ENCODE results near the gene SH3PXD2A.
A peak's percentile ranks its signal among the peaks of the same experiment; 100 is the strongest.

Gene SH3PXD2A

DNA sequence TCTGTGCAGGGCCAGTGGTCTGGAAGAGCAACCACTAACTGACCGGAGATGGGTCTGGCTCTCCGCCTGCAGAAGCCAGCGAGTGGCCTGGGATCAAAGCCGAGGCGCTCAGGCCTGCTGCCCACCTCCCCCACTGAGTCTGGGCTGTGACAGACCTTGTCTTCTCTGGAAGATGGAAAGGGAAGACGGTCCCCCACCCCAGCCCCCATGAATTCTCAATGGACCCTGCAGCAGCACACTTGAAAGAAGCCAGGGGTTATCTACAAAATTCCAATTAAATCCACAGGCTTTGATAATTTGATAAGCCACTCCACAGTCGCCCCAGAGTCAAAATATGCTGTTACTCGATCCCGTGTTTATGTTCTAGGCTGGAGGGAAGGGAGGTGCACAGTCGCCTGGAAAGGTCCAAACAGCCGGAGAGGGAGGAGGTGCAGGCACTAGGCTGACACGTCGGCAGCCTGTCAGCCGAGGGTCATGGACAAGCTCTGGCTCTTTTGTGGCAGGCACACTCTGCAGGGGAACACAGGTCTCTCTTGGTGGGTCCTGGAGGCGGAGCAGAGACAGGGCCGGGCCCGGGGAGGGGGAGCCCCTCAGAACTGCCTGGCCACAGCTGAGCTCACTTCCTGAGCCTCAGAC, 134.9 kb downstream of the SH3PXD2A start (continued):
- TF ChIP-seq ZSCAN4 (tag by site-specific recombination; IDR thresholded peaks at IDR 0.05), result no peak
- no peak for TF ChIP-seq GFI1B (tag by site-specific recombination; IDR thresholded peaks at IDR 0.05)
- TF ChIP-seq ZNF366 (tag by site-specific recombination; conservative IDR thresholded peaks at IDR 0.05), result no peak
- TF ChIP-seq SP3 (tag by site-specific recombination; IDR thresholded peaks at IDR 0.05), result no peak
- TF ChIP-seq SP7 (tag by site-specific recombination; IDR thresholded peaks at IDR 0.05), result no peak
- TF ChIP-seq GLIS1 (tag by site-specific recombination; IDR thresholded peaks at IDR 0.05), result peak; percentile 86
- TF ChIP-seq ZNF140 (tag by site-specific recombination; IDR thresholded peaks at IDR 0.05), result no peak
- no peak for TF ChIP-seq ZNF184 (tag by site-specific recombination; IDR thresholded peaks at IDR 0.05)
- TF ChIP-seq KLF1 (tag by site-specific recombination; IDR thresholded peaks at IDR 0.05), result no peak
- TF ChIP-seq ZNF692 (tag by site-specific recombination; IDR thresholded peaks at IDR 0.05), result no peak
- TF ChIP-seq HOXC10 (CRISPR knock-in tag; IDR thresholded peaks at IDR 0.05), result no peak
- TF ChIP-seq ZNF707 (tag by site-specific recombination; IDR thresholded peaks at IDR 0.05), result no peak
- TF ChIP-seq, protein P1, sequence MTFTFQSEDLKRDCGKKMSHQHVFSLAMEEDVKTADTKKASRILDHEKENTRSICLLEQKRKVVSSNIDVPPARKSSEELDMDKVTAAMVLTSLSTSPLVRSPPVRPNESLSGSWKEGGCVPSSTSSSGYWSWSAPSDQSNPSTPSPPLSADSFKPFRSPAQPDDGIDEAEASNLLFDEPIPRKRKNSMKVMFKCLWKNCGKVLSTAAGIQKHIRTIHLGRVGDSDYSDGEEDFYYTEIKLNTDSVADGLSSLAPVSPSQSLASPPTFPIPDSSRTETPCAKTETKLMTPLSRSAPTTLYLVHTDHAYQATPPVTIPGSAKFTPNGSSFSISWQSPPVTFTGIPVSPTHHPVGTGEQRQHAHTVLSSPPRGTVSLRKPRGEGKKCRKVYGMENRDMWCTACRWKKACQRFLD (tag by site-specific recombination; IDR thresholded peaks at IDR 0.05), result no peak
- TF ChIP-seq ZBTB17 (tag by site-specific recombination; IDR thresholded peaks at IDR 0.05), result no peak
- TF ChIP-seq, protein P2, sequence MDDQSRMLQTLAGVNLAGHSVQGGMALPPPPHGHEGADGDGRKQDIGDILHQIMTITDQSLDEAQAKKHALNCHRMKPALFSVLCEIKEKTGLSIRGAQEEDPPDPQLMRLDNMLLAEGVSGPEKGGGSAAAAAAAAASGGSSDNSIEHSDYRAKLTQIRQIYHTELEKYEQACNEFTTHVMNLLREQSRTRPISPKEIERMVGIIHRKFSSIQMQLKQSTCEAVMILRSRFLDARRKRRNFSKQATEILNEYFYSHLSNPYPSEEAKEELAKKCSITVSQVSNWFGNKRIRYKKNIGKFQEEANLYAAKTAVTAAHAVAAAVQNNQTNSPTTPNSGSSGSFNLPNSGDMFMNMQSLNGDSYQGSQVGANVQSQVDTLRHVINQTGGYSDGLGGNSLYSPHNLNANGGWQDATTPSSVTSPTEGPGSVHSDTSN (CRISPR knock-in tag; IDR thresholded peaks at IDR 0.05), result no peak
- no peak for TF ChIP-seq ZNF596 (tag by site-specific recombination; IDR thresholded peaks at IDR 0.05)
- TF ChIP-seq ZSCAN18 (tag by site-specific recombination; IDR thresholded peaks at IDR 0.05), result no peak
- no peak for TF ChIP-seq ZNF157 (tag by site-specific recombination; IDR thresholded peaks at IDR 0.05)
- TF ChIP-seq, protein P3, sequence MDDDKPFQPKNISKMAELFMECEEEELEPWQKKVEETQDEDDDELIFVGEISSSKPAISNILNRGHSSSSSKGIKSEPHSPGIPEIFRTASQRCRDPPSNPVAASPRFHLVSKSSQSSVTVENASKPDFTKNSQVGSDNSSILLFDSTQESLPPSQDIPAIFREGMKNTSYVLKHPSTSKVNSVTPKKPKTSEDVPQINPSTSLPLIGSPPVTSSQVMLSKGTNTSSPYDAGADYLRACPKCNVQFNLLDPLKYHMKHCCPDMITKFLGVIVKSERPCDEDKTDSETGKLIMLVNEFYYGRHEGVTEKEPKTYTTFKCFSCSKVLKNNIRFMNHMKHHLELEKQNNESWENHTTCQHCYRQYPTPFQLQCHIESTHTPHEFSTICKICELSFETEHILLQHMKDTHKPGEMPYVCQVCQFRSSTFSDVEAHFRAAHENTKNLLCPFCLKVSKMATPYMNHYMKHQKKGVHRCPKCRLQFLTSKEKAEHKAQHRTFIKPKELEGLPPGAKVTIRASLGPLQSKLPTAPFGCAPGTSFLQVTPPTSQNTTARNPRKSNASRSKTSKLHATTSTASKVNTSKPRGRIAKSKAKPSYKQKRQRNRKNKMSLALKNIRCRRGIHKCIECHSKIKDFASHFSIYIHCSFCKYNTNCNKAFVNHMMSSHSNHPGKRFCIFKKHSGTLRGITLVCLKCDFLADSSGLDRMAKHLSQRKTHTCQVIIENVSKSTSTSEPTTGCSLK (tag by site-specific recombination; IDR thresholded peaks at IDR 0.05), result no peak
- TF ChIP-seq ZNF311 (tag by site-specific recombination; IDR thresholded peaks at IDR 0.05; ENCODE audit: borderline replicate concordance), result no peak
- no peak for TF ChIP-seq ZNF529 (tag by site-specific recombination; IDR thresholded peaks at IDR 0.05; ENCODE audit: insufficient replicate concordance)
- no peak for TF ChIP-seq ZNF654 (tag by site-specific recombination; IDR thresholded peaks at IDR 0.05; ENCODE audit: low read depth)
